MCF 10A (cell line): ENCODE measurements around the gene PACSIN2. TPM values are rescaled to one million over a fixed set of nuclear protein-coding genes. Genes with fewer than 3 reads are reported as not detected.

Source experiments
- BruUV-seq: library from RNA; stranded (reverse); fragments of 400-500 nt; replicated peaks from 2 replicates; lab custom pipeline; 2021; lab: Mats Ljungman, UMichigan
- CTCF ChIA-PET: fragments of 300-600 bp; sonication (Branson Sonifier 250); formaldehyde crosslinking; extraction: SDS; loops from one replicate; lab custom pipeline; 2021; ENCODE audit warnings: antibody characterized with exemption, inconsistent platforms; lab: Yijun Ruan, JAX
- POLR2A ChIA-PET: fragments of 300-600, 350-650 bp; sonication (Branson Sonifier 250); formaldehyde crosslinking; extraction: SDS; loops from one replicate; lab custom pipeline; 2020; ENCODE audit warnings: antibody characterized with exemption, inconsistent platforms; lab: Yijun Ruan, JAX
- DNase-seq: peaks from one replicate; pipeline ENCODE4 v3.0.0-alpha.2; 2018; ENCODE audit not compliant: unreplicated experiment
- H3K27ac Mint-ChIP-seq: one replicate; pipeline ENCODE4 v1.8.0; 2022; ENCODE audit warnings: mild to moderate bottlenecking, low read depth, mixed read lengths; ENCODE audit not compliant: unreplicated experiment
- H3K27me3 Mint-ChIP-seq: one replicate; pipeline ENCODE4 v1.8.0; 2022; ENCODE audit warnings: mixed read lengths; ENCODE audit not compliant: insufficient read depth, unreplicated experiment
- H3K36me3 Mint-ChIP-seq: one replicate; pipeline ENCODE4 v1.8.0; 2022; ENCODE audit warnings: mild to moderate bottlenecking, moderate library complexity, mixed read lengths; ENCODE audit not compliant: insufficient read depth, unreplicated experiment
- H3K4me1 Mint-ChIP-seq: one replicate; pipeline ENCODE4 v1.8.0; 2022; ENCODE audit warnings: mixed read lengths; ENCODE audit not compliant: insufficient read depth, unreplicated experiment
- H3K4me3 Mint-ChIP-seq: one replicate; pipeline ENCODE4 v1.8.0; 2022; ENCODE audit warnings: mild to moderate bottlenecking, moderate library complexity, mixed read lengths; ENCODE audit not compliant: unreplicated experiment
- H3K9me3 Mint-ChIP-seq: one replicate; pipeline ENCODE4 v1.8.0; 2022; ENCODE audit warnings: mixed read lengths; ENCODE audit not compliant: unreplicated experiment
- CTCF ChIP-seq: fragments of 200-600 bp; IDR thresholded peaks from one replicate; pipeline ENCODE4 v1.8.0; 2022; ENCODE audit warnings: antibody characterized with exemption, mild to moderate bottlenecking; ENCODE audit not compliant: unreplicated experiment
- intact Hi-C: fragments of 100-400 bp; cut with micrococcal nuclease; formaldehyde crosslinking; loops from 2 replicates; pipeline ENCODE4 v1.14.1; 2022
- total RNA-seq: library from RNA; stranded (reverse); gene quantifications from 2 replicates; pipeline ENCODE4 v1.2.3, GENCODE V29; 2022

PACSIN2 gene
- total RNA-seq, 1 experiment from 2014 or later = 67.3 TPM

GRCh38 chr22:43008509-43008908, 6.4 kb downstream of the PACSIN2 start:
- Mint-ChIP-seq H3K4me3 (no peak overlapping the region), H3K4me1 (peaks cover 20% of the 10 kb centered on the region), H3K27ac (no peak overlapping the region), H3K27me3 (no peaks in the 10 kb centered on the region), H3K36me3 (no peaks in the 10 kb centered on the region), H3K9me3 (no peaks in the 10 kb centered on the region)
- BruUV-seq = no TSS peak
- no peak for DNase-seq
- no peak for TF ChIP-seq CTCF
- ChIA-PET CTCF (no interaction called here), POLR2A (interaction anchor here (1.2 to 1.5 kb wide), 2 partner anchors 17 to 18 kb away, joined by 3 read pairs; no protein-coding TSS in a partner anchor)
- intact Hi-C loops = no loop called here

- intact Hi-C loops = no loop called here
- no peak for TF ChIP-seq CTCF
- no peak overlapping the region for H3K27ac Mint-ChIP-seq
- peaks cover 14% of the 10 kb centered on the region for H3K4me1 Mint-ChIP-seq
- CTCF ChIA-PET = interaction anchor here (0.6 kb wide), 3 partner anchors 27 to 148 kb away, joined by 3 read pairs; no protein-coding TSS in a partner anchor
- no peak overlapping the region for H3K4me3 Mint-ChIP-seq
- H3K36me3 Mint-ChIP-seq = no peaks in the 10 kb centered on the region
- no peaks in the 10 kb centered on the region for H3K9me3 Mint-ChIP-seq
- POLR2A ChIA-PET = interaction anchor here (0.7 to 1.5 kb wide), 4 partner anchors 9 to 17 kb away, joined by 3 read pairs; no protein-coding TSS in a partner anchor
- no peaks in the 10 kb centered on the region for H3K27me3 Mint-ChIP-seq
- no TSS peak for BruUV-seq
- DNase-seq = no peak
These were observed 7.3 kb downstream of the PACSIN2 start for GRCh38 chr22:43007519-43008102.

DNA sequence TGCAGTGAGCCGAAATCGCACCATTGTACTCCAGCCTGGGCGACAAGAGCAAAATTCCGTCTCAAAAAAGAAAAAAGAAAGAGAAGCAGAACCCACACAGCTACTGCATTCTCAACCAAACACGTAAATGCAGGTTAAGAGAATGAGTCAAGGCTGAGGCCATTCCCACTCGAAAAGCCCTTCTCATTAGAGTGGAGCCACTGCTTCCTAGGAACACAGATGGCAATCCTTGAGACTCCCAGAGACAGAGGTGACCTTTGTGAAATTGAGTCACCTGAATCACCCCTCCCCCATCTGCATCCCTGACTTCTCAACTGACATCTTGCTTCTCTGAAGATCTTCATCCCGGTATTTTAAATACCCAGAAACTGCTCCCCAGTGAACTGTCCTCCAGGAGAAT, 8.2 kb downstream of the PACSIN2 start:
- Mint-ChIP-seq H3K27me3 (no peaks in the 10 kb centered on the region), H3K4me1 (peaks cover 23% of the 10 kb centered on the region), H3K4me3 (no peak overlapping the region), H3K9me3 (no peaks in the 10 kb centered on the region), H3K27ac (no peak overlapping the region), H3K36me3 (no peaks in the 10 kb centered on the region)
- ChIA-PET CTCF (interaction anchor here (0.5 to 0.6 kb wide), 3 partner anchors 15 to 147 kb away, joined by 3 to 4 read pairs (median 3); no protein-coding TSS in a partner anchor), POLR2A (interaction anchor here (1.1 to 1.5 kb wide), 3 partner anchors 12 to 74 kb away, joined by 3 read pairs; no protein-coding TSS in a partner anchor)
- intact Hi-C loops = no loop called here
- no peak for DNase-seq
- TF ChIP-seq CTCF = no peak
- no TSS peak for BruUV-seq

DNA sequence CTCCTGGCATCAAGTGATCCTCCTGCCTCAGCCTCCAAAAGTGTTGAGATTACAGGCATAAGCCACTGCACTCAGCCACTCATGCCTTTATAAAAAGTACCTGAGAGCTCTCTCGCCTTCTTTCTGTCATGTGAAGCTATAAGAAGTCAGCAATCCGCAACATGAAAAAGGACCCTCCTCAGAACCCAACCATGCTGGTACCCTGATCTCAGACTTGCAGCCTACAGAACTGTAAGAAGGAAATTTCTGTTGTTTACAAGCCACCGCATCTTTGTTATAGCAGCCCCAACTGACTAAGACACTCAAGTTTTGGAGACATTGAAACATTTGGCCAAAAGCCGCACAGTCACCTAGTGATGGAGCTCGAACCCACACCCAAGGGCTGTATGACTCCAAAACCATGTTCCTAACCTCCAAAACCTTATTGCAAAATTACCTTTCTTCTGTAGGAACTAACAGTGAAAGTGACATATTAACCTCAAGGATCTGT, 8.9 kb downstream of the PACSIN2 start:
- Mint-ChIP-seq H3K4me3 (no peak overlapping the region), H3K27me3 (no peaks in the 10 kb centered on the region), H3K27ac (no peak overlapping the region), H3K9me3 (no peaks in the 10 kb centered on the region), H3K36me3 (no peaks in the 10 kb centered on the region), H3K4me1 (peaks cover 30% of the 10 kb centered on the region)
- no TSS peak for BruUV-seq
- intact Hi-C loops = no loop called here
- no peak for DNase-seq
- ChIA-PET CTCF (interaction anchor here (0.5 to 0.9 kb wide), 2 partner anchors 15 to 84 kb away, joined by 3 to 4 read pairs; no protein-coding TSS in a partner anchor), POLR2A (interaction anchor here (0.6 to 8.2 kb wide), 4 partner anchors 8 to 75 kb away, joined by 3 to 85 read pairs (median 4); partner anchors contain the start of gene PACSIN2)
- TF ChIP-seq CTCF = no peak
